ENCODE data around the gene TBX3. TPM values are rescaled to one million over a fixed set of nuclear protein-coding genes. Genes with fewer than 3 reads are reported as not detected.

Gene TBX3
- total RNA-seq, 4 donors from 2014 or later = 14.0 to 44.8 (median 17.6) TPM

GRCh38 chr12:114695305-114695592, 11.3 kb upstream of the TBX3 start:
- ATAC-seq (ENCODE audit: low FRiP score) (no peak), DNase-seq (ENCODE audit: low spot score) (no peak)
- TF ChIP-seq CTCF (IDR thresholded peaks at IDR 0.05) = no peak

GRCh38 chr12:114694436-114695304, 10.7 kb upstream of the TBX3 start:
- ATAC-seq (ENCODE audit: low FRiP score) (no peak), DNase-seq (ENCODE audit: low spot score) (no peak)
- no peak for TF ChIP-seq CTCF (IDR thresholded peaks at IDR 0.05)

DNA sequence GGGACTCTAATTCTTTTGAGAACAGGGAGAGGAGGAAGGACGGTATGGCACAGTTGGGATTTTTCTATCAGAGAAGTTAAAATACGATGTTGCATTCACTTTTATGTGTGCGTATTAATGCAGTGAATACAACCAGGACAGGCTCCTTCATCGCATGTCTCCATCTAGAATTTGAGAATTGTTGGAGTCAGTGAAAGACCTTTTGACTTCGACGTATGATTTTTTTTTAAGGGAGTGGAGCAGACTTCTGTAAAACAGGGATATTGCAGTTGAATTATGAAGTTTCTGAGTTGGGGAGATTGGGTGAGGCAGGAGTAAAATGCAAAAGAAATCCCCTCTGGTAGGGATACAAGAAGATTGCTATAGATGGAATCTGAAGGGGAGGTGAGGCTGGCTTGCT, 9.6 kb upstream of the TBX3 start:
- TF ChIP-seq CTCF (IDR thresholded peaks at IDR 0.05) = no peak
- ATAC-seq (ENCODE audit: low FRiP score) (no peak), DNase-seq (ENCODE audit: low spot score) (no peak)

DNA sequence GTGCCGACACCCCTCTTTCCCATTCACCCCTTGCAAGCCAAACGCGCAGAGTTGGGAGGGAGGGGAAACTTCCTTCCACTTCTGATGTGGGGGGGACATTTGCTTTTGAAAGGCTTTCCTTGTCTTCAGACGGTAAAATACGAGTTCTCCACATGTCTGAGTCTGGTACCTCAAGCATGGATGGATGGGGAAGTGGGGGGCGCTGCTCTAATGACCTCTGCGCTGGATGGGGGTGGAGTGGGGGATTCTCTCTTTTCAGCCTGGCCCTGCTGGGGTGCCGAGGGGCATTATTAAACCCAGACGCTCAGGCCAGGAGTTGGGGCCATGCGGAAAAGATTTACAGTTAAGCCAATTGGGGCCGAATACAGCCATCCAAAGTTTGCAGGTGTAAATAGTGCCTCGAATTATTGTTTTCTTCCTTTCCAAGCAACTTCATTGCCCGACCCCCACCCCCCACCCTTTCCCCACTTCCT, 9.1 kb upstream of the TBX3 start:
- TF ChIP-seq CTCF (IDR thresholded peaks at IDR 0.05) = no peak
- no peak for DNase-seq (ENCODE audit: low spot score)
- ATAC-seq (ENCODE audit: low FRiP score) = no peak

DNA sequence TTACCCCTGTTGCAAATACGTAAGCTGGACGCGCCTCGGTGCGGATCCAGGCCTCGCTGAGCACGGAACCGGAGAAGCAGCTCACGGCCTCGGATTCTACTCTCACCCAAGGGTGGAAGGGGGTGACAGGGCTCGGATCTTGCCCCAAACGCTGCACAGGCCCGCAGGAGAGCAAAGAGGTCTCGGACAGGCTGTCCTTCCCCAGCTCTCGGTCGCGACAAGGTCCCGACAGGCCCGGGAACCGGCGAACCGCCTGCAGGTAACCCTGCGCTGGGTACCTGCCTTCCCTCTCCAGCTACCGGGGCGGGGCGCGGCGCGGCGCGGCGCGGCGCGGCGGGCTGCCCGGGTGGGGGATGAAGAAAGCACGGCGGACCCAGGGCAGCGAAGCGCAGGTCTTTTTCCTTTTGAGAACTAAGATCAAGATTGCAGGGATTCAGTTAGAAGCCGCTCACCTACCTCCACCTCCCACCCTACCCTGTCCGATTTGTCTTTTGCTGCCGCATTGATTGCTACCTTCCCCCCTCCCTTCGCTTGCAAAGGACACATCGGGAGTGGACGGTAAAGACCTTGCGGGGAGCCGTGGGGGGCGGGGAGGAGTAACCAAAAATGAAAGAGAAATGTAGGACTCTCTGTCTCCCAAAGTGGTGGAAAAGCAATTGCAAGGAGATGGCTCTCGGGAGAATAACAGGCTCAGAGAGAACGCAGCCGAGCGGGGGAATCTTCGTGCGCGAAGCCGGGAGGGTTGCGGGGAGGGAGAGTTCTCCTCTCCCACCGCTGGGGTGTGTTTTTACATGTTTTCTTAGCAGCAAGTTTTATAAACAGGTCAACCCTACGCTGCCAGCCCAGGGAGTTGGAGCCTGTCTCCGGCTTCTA, 8.4 kb upstream of the TBX3 start:
- DNase-seq (ENCODE audit: low spot score) = no peak
- no peak for TF ChIP-seq CTCF (IDR thresholded peaks at IDR 0.05)
- ATAC-seq (ENCODE audit: low FRiP score) = no peak

GRCh38 chr12:114691763-114692185, 7.8 kb upstream of the TBX3 start:
- no peak for TF ChIP-seq CTCF (IDR thresholded peaks at IDR 0.05)
- DNase-seq (ENCODE audit: low spot score) = no peak
- no peak for ATAC-seq (ENCODE audit: low FRiP score)

Measured in omental fat pad (tissue), 4 donors.